LNCAP (cell line): ENCODE data around the gene NADK2.

Source experiments
- CTCF ChIP-seq: fragments of 450-650 bp; IDR thresholded peaks from 2 replicates; pipeline ENCODE4 v1.5.1; 2017; ENCODE audit warnings: mild to moderate bottlenecking

Gene NADK2

GRCh38 chr5:36273809-36274526, 32.2 kb upstream of the NADK2 start:
- no peak for TF ChIP-seq CTCF

- no peak for TF ChIP-seq CTCF
Measured at GRCh38 chr5:36272136-36272690, 30.5 kb upstream of the NADK2 start.

- no peak for TF ChIP-seq CTCF
Measured at GRCh38 chr5:36270876-36271575, 29.3 kb upstream of the NADK2 start.

- TF ChIP-seq CTCF = no peak
Measured at GRCh38 chr5:36270175-36270574, 28.4 kb upstream of the NADK2 start.

- TF ChIP-seq CTCF = no peak
Measured at GRCh38 chr5:36269478-36269877, 27.8 kb upstream of the NADK2 start.

- TF ChIP-seq CTCF = no peak
Measured at GRCh38 chr5:36267905-36268304, 26.2 kb upstream of the NADK2 start.

- TF ChIP-seq CTCF = no peak
Measured at GRCh38 chr5:36264202-36264760, 22.6 kb upstream of the NADK2 start.
